ENCODE results near the gene IFNL1.
"Not testable (repeated sequence)": the region's sequence is repeated elsewhere in the genome, so short reads cannot be mapped to it uniquely, and the experiment has no call there.

Gene IFNL1

GRCh38 chr19:39332293-39332692 is 36.1 kb downstream of the IFNL1 start:
- TF ChIP-seq CTCF (conservative IDR thresholded peaks at IDR 0.05) = no peak
- no peak for TF ChIP-seq ZFX (IDR thresholded peaks at IDR 0.05)
- no peak overlapping the region; the same call in 1 of the 2 replicates for H3K27ac ChIP-seq

- H3K27ac ChIP-seq = not testable (repeated sequence)
Measured at GRCh38 chr19:39332738-39333137, 36.5 kb downstream of the IFNL1 start.

GRCh38 chr19:39333507-39333906 is 37.3 kb downstream of the IFNL1 start:
- H3K27ac ChIP-seq = no peak overlapping the region
- TF ChIP-seq CTCF (conservative IDR thresholded peaks at IDR 0.05) (no peak), ZFX (IDR thresholded peaks at IDR 0.05) (no peak)

- no peak overlapping the region for H3K27ac ChIP-seq
- TF ChIP-seq CTCF (conservative IDR thresholded peaks at IDR 0.05) (no peak), ZFX (IDR thresholded peaks at IDR 0.05) (no peak)
Measured at GRCh38 chr19:39334444-39334976, 38.3 kb downstream of the IFNL1 start.

GRCh38 chr19:39335168-39335548 is 39.0 kb downstream of the IFNL1 start:
- no peak for TF ChIP-seq ZFX (IDR thresholded peaks at IDR 0.05)
- TF ChIP-seq CTCF (conservative IDR thresholded peaks at IDR 0.05) = no peak
- H3K27ac ChIP-seq = no peak overlapping the region

- TF ChIP-seq ZFX (IDR thresholded peaks at IDR 0.05) (no peak), CTCF (conservative IDR thresholded peaks at IDR 0.05) (no peak)
Measured at GRCh38 chr19:39336483-39336882, 40.3 kb downstream of the IFNL1 start.

GRCh38 chr19:39339674-39340073 is 43.5 kb downstream of the IFNL1 start:
- no peak overlapping the region for H3K27ac ChIP-seq
- TF ChIP-seq ZFX (IDR thresholded peaks at IDR 0.05) = no peak
- TF ChIP-seq CTCF (conservative IDR thresholded peaks at IDR 0.05) = no peak

More at GRCh38 chr19:39336483-39336882, 40.3 kb downstream of the IFNL1 start:
- no peak overlapping the region for H3K27ac ChIP-seq

- H3K27ac ChIP-seq = not testable (repeated sequence)
Measured at GRCh38 chr19:39340156-39340555, 43.9 kb downstream of the IFNL1 start.
